ENCODE measurements around the gene EDN2. TPM values are rescaled to one million over a fixed set of nuclear protein-coding genes. Genes with fewer than 3 reads are reported as not detected.

Gene EDN2
- total RNA-seq, 1 donor, result not detected

DNA sequence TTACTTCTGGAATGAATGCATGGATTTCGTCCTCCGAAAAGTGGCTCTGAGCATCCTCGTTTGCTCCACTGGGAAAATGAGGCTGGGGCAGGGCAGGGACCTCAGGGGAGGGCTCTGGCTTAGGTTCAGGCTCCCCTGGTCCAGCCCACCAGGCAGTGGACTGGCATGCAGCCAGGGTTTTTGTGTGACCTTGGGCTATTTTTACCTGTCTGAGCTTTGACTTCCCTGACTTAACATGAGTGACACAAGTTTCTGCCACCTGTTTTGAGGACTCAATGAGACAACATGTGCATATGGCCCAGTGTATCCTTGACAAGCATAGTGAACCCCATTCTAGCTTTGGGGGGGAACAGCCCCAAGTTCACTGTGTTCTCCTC is 32.6 kb upstream of the EDN2 start:
- no peak overlapping the region for H3K4me3 ChIP-seq (ENCODE audit: low read depth, low read length)
- DNase-seq (ENCODE audit: low read depth), result no peak
- TF ChIP-seq, protein P1, sequence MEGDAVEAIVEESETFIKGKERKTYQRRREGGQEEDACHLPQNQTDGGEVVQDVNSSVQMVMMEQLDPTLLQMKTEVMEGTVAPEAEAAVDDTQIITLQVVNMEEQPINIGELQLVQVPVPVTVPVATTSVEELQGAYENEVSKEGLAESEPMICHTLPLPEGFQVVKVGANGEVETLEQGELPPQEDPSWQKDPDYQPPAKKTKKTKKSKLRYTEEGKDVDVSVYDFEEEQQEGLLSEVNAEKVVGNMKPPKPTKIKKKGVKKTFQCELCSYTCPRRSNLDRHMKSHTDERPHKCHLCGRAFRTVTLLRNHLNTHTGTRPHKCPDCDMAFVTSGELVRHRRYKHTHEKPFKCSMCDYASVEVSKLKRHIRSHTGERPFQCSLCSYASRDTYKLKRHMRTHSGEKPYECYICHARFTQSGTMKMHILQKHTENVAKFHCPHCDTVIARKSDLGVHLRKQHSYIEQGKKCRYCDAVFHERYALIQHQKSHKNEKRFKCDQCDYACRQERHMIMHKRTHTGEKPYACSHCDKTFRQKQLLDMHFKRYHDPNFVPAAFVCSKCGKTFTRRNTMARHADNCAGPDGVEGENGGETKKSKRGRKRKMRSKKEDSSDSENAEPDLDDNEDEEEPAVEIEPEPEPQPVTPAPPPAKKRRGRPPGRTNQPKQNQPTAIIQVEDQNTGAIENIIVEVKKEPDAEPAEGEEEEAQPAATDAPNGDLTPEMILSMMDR (IDR thresholded peaks at IDR 0.05; ENCODE audit: insufficient read depth, low read length), result no peak

DNA sequence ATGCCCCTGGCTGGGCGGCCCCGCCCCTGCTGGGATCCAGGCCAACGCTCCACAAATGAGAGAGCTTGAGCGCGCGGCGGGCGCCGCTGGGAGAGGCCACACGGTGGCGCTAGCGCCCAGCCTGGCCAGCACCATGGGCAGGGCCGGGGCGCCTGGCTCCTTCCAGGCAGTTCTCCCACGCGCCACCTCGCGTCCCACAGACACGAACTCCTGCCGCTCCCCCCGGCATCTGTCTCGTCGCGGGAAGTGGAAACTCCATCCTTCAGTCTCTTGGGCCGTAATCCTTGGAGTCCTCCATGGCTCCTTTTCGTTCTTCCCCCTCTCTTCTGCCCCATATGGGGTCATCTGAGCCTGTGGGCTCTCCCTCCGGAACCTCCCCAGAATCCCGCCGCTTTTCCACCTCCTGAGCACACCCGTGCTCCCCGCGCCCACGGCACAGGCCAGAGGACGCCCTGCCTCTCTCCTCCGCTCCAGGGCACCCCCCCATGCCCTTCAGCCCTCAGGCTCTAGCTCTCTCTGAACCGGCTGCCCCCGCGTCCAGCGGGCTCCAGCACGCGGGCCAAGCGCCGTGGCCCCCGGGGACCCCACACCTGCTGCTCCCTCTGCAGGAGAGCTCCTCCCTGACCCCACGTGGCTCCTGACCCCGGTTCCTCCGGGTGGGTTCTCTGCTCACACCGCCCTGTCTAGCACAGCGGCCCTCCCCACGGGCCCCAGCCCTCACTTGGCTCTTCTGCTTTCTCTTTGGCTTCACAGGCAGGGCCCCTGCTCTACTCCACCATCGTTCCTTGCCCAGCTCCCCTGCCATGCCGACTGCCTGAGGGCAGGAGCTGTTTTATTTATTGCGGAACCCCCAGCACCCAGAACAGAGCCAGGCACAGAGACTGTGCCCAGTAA is 31.9 kb upstream of the EDN2 start:
- H3K4me3 ChIP-seq (ENCODE audit: low read depth, low read length), result peak overlapping the region; percentile 57
- peak; percentile 86 for DNase-seq (ENCODE audit: low read depth)

DNA sequence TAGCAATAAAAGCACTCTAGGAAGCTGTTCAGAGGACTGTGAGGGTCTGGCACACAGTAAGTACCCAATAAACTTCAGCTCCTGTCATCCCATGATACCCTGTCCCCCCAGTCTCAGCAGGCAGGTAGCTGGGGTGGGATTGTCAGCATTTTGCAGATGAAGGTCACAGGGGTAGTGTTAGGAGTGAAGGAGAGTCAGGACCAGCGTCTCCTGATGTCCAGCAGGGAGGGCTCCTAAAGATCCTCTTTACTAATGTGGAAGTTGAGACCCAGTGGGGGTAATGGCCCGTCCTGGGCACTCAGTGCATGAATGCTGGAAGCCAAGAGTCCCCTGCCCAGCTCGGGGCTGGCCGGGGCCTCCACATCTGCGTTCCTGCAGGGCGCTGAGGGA is 31.3 kb upstream of the EDN2 start:
- no peak overlapping the region for H3K4me3 ChIP-seq (ENCODE audit: low read depth, low read length)
- TF ChIP-seq, protein P1 (IDR thresholded peaks at IDR 0.05; ENCODE audit: insufficient read depth, low read length), result no peak
- DNase-seq (ENCODE audit: low read depth), result no peak

More for the DNA sequence above, 31.9 kb upstream of the EDN2 start:
- TF ChIP-seq, protein P1 (IDR thresholded peaks at IDR 0.05; ENCODE audit: insufficient read depth, low read length), result peak; percentile 83

DNA sequence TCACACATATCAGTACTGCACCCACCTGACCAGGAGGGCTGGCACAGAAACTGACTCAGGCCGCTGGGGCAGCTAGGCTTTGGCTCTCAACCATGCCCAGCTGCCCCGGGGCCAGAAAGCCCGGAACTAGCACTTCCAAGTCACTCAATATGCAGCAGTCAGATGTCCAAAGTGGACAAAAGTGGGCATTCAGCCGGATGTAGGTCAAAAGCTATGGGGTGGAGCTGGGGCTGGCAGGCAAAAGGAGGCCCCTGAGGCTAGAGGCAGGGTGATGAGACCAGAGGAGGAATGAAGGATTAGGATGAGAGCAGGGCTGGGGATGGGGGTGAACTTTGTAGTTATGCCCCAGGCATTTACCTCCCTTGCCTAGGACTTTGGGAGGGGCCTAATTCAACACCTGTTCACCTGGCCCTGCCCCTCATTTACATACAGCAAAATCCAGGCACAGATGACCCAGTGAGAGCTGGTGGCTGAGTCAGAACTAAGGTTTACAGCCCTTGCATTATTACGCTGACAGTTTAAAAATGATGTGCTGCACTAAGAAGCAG is 30.7 kb upstream of the EDN2 start:
- TF ChIP-seq, protein P1 (IDR thresholded peaks at IDR 0.05; ENCODE audit: insufficient read depth, low read length), result no peak
- DNase-seq (ENCODE audit: low read depth), result no peak
- no peak overlapping the region for H3K4me3 ChIP-seq (ENCODE audit: low read depth, low read length)

DNA sequence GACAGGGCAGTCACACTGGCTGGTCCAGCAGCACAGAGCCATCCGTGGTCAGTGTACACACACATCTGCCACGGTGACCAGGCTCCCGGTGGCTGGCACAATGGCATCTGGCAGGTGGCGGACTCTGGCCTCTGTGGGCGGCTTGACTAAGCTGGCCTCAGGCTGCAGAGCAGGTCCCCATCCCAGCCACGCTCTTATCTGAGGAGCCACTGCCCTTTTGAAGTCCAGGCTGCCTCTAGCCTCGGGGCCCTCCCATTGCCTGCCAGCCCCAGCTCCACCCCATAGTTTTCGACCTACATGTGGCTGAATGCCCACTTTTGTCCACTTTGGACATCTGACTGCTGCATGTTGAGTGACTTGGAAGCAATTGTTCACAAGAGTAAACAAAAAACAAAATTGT is 29.9 kb upstream of the EDN2 start:
- H3K4me3 ChIP-seq (ENCODE audit: low read depth, low read length), result no peak overlapping the region
- TF ChIP-seq, protein P1 (IDR thresholded peaks at IDR 0.05; ENCODE audit: insufficient read depth, low read length), result no peak
- DNase-seq (ENCODE audit: low read depth), result no peak

DNA sequence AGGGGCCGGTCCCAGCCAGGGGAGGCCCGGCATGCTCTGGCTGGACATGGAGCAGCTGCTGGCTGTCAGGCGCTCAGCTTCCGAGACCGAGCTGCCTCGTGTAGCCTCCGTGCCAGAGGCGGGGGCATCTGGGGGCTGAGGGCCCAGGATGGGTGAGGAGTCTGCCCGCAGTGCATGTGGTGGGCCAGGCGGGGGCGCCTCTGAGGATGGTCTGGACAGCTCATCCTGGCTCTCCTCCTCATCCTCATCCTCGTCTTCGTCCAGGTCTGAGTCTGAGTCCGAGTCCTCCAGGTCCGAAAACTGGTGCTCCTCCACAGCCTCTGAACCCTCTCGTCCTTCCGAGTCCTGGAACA is 28.9 kb upstream of the EDN2 start:
- no peak for DNase-seq (ENCODE audit: low read depth)
- TF ChIP-seq, protein P1 (IDR thresholded peaks at IDR 0.05; ENCODE audit: insufficient read depth, low read length), result peak; percentile 19
- no peak overlapping the region for H3K4me3 ChIP-seq (ENCODE audit: low read depth, low read length)

Data from fibroblast of the aortic adventitia (primary cell).